Measurements from ENCODE around the gene DEF6. TPM values are rescaled to one million over a fixed set of nuclear protein-coding genes. Genes with fewer than 3 reads are reported as not detected.

Gene DEF6
- total and polyA plus RNA-seq, 4 donors, result 11.2 to 28.6 (median 19.0) TPM

DNA sequence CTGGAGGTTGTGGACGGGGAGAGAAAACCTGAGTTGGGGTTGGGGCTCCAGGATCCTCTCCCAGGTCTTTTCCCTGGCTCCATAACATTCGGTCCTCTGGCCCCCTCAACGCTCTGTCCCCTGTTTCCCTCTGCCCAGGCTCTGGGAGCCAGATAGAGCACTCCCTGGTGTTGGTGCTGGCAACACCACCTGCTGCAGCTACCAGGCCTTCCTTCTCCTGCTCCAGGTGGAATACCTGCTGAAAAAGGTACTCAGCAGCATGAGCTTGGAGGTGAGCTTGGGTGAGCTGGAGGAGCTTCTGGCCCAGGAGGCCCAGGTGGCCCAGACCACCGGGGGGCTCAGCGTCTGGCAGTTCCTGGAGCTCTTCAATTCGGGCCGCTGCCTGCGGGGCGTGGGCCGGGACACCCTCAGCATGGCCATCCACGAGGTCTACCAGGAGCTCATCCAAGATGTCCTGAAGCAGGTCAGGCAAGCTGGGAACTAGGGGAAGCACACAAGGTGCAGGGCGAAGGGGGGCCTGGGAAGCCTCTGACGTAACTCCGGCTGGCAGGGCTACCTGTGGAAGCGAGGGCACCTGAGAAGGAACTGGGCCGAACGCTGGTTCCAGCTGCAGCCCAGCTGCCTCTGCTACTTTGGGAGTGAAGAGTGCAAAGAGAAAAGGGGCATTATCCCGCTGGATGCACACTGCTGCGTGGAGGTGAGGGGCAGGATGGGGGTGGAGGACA is 14.6 kb downstream of the DEF6 start:
- H3K9me3 ChIP-seq (ENCODE audit: control insufficient read depth in 4 of 4, insufficient read depth in 3 of 4, low read length in 3 of 4), result no peaks in the 10 kb centered on the region
- no peak for DNase-seq
- peaks cover 0 to 13% (median 0%) of the 10 kb centered on the region in 5 donors for H3K4me1 ChIP-seq (ENCODE audit: control insufficient read depth in 5 of 5, insufficient read depth in 5 of 5, low read length in 5 of 5)
- H3K4me3 ChIP-seq, result no peak overlapping the region
- H3K36me3 ChIP-seq (ENCODE audit: control insufficient read depth in 4 of 4, insufficient read depth in 4 of 4, low read length in 4 of 4), result no peaks in the 10 kb centered on the region
- ATAC-seq (ENCODE audit: insufficient read depth, low FRiP score), result no peak
- WGBS, 2 donors, result 81 to 92% methylated on average over 19 of the region's 19 CpGs
- TF ChIP-seq, protein P1, sequence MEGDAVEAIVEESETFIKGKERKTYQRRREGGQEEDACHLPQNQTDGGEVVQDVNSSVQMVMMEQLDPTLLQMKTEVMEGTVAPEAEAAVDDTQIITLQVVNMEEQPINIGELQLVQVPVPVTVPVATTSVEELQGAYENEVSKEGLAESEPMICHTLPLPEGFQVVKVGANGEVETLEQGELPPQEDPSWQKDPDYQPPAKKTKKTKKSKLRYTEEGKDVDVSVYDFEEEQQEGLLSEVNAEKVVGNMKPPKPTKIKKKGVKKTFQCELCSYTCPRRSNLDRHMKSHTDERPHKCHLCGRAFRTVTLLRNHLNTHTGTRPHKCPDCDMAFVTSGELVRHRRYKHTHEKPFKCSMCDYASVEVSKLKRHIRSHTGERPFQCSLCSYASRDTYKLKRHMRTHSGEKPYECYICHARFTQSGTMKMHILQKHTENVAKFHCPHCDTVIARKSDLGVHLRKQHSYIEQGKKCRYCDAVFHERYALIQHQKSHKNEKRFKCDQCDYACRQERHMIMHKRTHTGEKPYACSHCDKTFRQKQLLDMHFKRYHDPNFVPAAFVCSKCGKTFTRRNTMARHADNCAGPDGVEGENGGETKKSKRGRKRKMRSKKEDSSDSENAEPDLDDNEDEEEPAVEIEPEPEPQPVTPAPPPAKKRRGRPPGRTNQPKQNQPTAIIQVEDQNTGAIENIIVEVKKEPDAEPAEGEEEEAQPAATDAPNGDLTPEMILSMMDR (IDR thresholded peaks at IDR 0.05; ENCODE audit: control extremely low read depth, extremely low read depth), result no peak
- H3K27me3 ChIP-seq (ENCODE audit: control insufficient read depth in 3 of 3, insufficient read depth in 3 of 3, low read length in 2 of 3), result peaks cover 0 to 2% (median under 1%) of the 10 kb centered on the region in 3 donors
- H3K9ac ChIP-seq (ENCODE audit: insufficient read depth in 1 of 2, low read length in 2 of 2), result no peak overlapping the region
- H3K27ac ChIP-seq (ENCODE audit: low read depth in 1 of 2, low read length in 1 of 2), result peak overlapping the region in 1 of 2 donors; percentile 49

GRCh38 chr6:35312807-35313206 is 15.2 kb downstream of the DEF6 start:
- no peak for ATAC-seq (ENCODE audit: insufficient read depth, low FRiP score)
- Histone ChIP-seq H3K27ac (ENCODE audit: low read depth in 1 of 2, low read length in 1 of 2) (no peak overlapping the region), H3K4me1 (ENCODE audit: control insufficient read depth in 5 of 5, insufficient read depth in 5 of 5, low read length in 5 of 5) (peaks cover 0 to 13% (median 0%) of the 10 kb centered on the region in 5 donors), H3K9me3 (ENCODE audit: control insufficient read depth in 4 of 4, insufficient read depth in 3 of 4, low read length in 3 of 4) (no peaks in the 10 kb centered on the region), H3K9ac (ENCODE audit: insufficient read depth in 1 of 2, low read length in 2 of 2) (no peak overlapping the region), H3K36me3 (ENCODE audit: control insufficient read depth in 4 of 4, insufficient read depth in 4 of 4, low read length in 4 of 4) (no peaks in the 10 kb centered on the region), H3K27me3 (ENCODE audit: control insufficient read depth in 3 of 3, insufficient read depth in 3 of 3, low read length in 2 of 3) (peaks cover 0 to 4% (median 3%) of the 10 kb centered on the region in 3 donors), H3K4me3 (no peak overlapping the region)
- DNase-seq, result no peak
- WGBS, 2 donors, result 36 to 38% methylated on average over 2 of the region's 2 CpGs
- TF ChIP-seq, protein P1 (IDR thresholded peaks at IDR 0.05; ENCODE audit: control extremely low read depth, extremely low read depth), result no peak

- TF ChIP-seq, protein P1 (IDR thresholded peaks at IDR 0.05; ENCODE audit: control extremely low read depth, extremely low read depth), result no peak
- H3K9me3 ChIP-seq (ENCODE audit: control insufficient read depth in 4 of 4, insufficient read depth in 3 of 4, low read length in 3 of 4), result no peaks in the 10 kb centered on the region
- H3K4me1 ChIP-seq (ENCODE audit: control insufficient read depth in 5 of 5, insufficient read depth in 5 of 5, low read length in 5 of 5), result peaks cover 0 to 5% (median under 1%) of the 10 kb centered on the region in 5 donors
- H3K4me3 ChIP-seq, result peak overlapping the region; percentile 17
- 49 to 70% methylated on average over 28 of the region's 28 CpGs for WGBS, 2 donors
- H3K9ac ChIP-seq (ENCODE audit: insufficient read depth in 1 of 2, low read length in 2 of 2), result no peak overlapping the region
- ATAC-seq (ENCODE audit: insufficient read depth, low FRiP score) (no peak), DNase-seq (peak in 1 of 3 donors; percentile 48)
- no peak overlapping the region for H3K27ac ChIP-seq (ENCODE audit: low read depth in 1 of 2, low read length in 1 of 2)
- H3K27me3 ChIP-seq (ENCODE audit: control insufficient read depth in 3 of 3, insufficient read depth in 3 of 3, low read length in 2 of 3), result peaks cover 0 to 4% (median 3%) of the 10 kb centered on the region in 3 donors
- peaks cover 0 to 8% (median 0%) of the 10 kb centered on the region in 4 donors for H3K36me3 ChIP-seq (ENCODE audit: control insufficient read depth in 4 of 4, insufficient read depth in 4 of 4, low read length in 4 of 4)
These were observed 20.0 kb downstream of the DEF6 start for GRCh38 chr6:35317483-35318195.
